Astrocyte (in vitro differentiated cells and primary cell): ENCODE results near the gene MAP3K14. TPM values are rescaled to one million over a fixed set of nuclear protein-coding genes. Genes with fewer than 3 reads are reported as not detected.
A peak's percentile ranks its signal among the peaks of the same experiment; 100 is the strongest.

ENCODE experiments used
- DNase-seq: peaks from one replicate; pipeline ENCODE4 v3.0.0-alpha.2; 2010; ENCODE audit warnings: low read depth
- FAIRE-seq: peaks from 2 replicates; lab custom pipeline; 2011; peaks lifted over from hg19 to GRCh38; lab: Jason Lieb, UNC
- H2AFZ ChIP-seq: 2 replicates; pipeline ENCODE4 v1.6.0; 2012; ENCODE audit warnings: low read depth, low read length, inconsistent platforms
- H3K27ac ChIP-seq: 2 replicates; pipeline ENCODE4 v1.5.1; 2011; ENCODE audit warnings: low read depth, low read length, inconsistent platforms
- H3K27me3 ChIP-seq: 2 replicates; pipeline ENCODE4 v1.6.0; 2011; ENCODE audit warnings: low read length, inconsistent platforms; ENCODE audit not compliant: insufficient read depth
- H3K36me3 ChIP-seq: 2 replicates; pipeline ENCODE4 v1.5.1; 2011; ENCODE audit warnings: low read length, inconsistent platforms; ENCODE audit not compliant: insufficient read depth
- H3K4me1 ChIP-seq: 2 replicates; pipeline ENCODE4 v1.5.1; 2011; ENCODE audit warnings: low read length, inconsistent platforms; ENCODE audit not compliant: insufficient read depth
- H3K4me2 ChIP-seq: 2 replicates; pipeline ENCODE4 v1.6.0; 2012; ENCODE audit warnings: low read length, inconsistent platforms
- H3K4me3 ChIP-seq: 2 replicates; pipeline ENCODE4 v1.5.1; 2011; ENCODE audit warnings: low read depth, mild to moderate bottlenecking, low read length, inconsistent platforms; ENCODE audit not compliant: insufficient read depth
- H3K79me2 ChIP-seq: 2 replicates; pipeline ENCODE4 v1.6.0; 2012; ENCODE audit warnings: mild to moderate bottlenecking, low read length, inconsistent platforms; ENCODE audit not compliant: insufficient read depth
- H3K9ac ChIP-seq: 2 replicates; pipeline ENCODE4 v1.6.0; 2012; ENCODE audit warnings: mild to moderate bottlenecking, low read length, inconsistent platforms
- H3K9me3 ChIP-seq: 2 replicates; pipeline ENCODE4 v1.5.1; 2012; ENCODE audit warnings: low read depth, mild to moderate bottlenecking, low read length, inconsistent platforms; ENCODE audit not compliant: insufficient read depth
- H4K20me1 ChIP-seq: 2 replicates; pipeline ENCODE4 v1.6.0; 2012; ENCODE audit warnings: low read length, inconsistent platforms; ENCODE audit not compliant: insufficient read depth
- H3K27ac Mint-ChIP-seq: one replicate; pipeline ENCODE4 v1.8.0; 2021; ENCODE audit warnings: mild to moderate bottlenecking, mixed read lengths; ENCODE audit not compliant: unreplicated experiment
- H3K27me3 Mint-ChIP-seq: one replicate; pipeline ENCODE4 v1.8.0; 2021; ENCODE audit warnings: low read depth, mixed read lengths; ENCODE audit not compliant: unreplicated experiment
- H3K36me3 Mint-ChIP-seq: one replicate; pipeline ENCODE4 v1.8.0; 2021; ENCODE audit warnings: low read depth, mixed read lengths; ENCODE audit not compliant: unreplicated experiment
- H3K4me1 Mint-ChIP-seq: one replicate; pipeline ENCODE4 v1.8.0; 2021; ENCODE audit warnings: low read depth, mixed read lengths; ENCODE audit not compliant: unreplicated experiment
- H3K4me3 Mint-ChIP-seq: one replicate; pipeline ENCODE4 v1.8.0; 2021; ENCODE audit warnings: mild to moderate bottlenecking, moderate library complexity, mixed read lengths; ENCODE audit not compliant: unreplicated experiment
- H3K9me3 Mint-ChIP-seq: one replicate; pipeline ENCODE4 v1.8.0; 2021; ENCODE audit warnings: mild to moderate bottlenecking, mixed read lengths; ENCODE audit not compliant: unreplicated experiment
- EZH2 ChIP-seq: IDR thresholded peaks from 2 replicates; pipeline ENCODE4 v1.6.1; 2012; ENCODE audit warnings: mild to moderate bottlenecking, low read length, inconsistent platforms; ENCODE audit not compliant: insufficient read depth
- total RNA-seq: library from RNA; stranded (reverse); gene quantifications from 2 replicates; pipeline ENCODE4 v1.2.1, GENCODE V29; 2021
- TF ChIP-seq, protein P1 (sequence below): IDR thresholded peaks from 2 replicates; pipeline ENCODE4 v1.5.1; 2011; ENCODE audit warnings: low read depth, mild to moderate bottlenecking, inconsistent platforms, low read length, moderate library complexity; ENCODE audit not compliant: insufficient read depth

MAP3K14 gene
- total RNA-seq, 1 donor from 2014 or later: 10.8 TPM

DNA sequence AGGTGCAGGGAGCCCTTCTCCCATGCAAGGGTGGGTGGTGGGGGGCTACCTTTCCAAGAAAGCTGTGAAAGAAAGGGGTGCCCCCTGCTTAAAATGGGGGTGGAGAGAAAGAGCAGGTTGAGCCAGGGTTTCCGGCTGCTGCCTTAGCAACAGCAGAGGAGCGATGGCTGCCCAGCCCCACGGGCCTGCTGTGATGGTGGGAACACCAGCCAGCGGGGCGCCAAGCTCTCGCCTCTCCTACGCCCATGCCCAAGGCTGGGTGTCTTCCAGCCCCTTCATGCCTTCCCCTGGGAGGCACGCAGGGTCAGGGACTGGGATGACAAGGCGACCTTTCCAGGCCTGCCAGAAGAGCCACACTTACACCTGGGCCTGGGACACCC, 92.2 kb downstream of the MAP3K14 start:
- no peaks in the 10 kb centered on the region for H4K20me1 ChIP-seq
- H3K9ac ChIP-seq: no peak overlapping the region
- no peaks in the 10 kb centered on the region for H3K79me2 ChIP-seq
- no peaks in the 10 kb centered on the region for H3K36me3 Mint-ChIP-seq
- FAIRE-seq (no peak), DNase-seq (no peak)
- no peak overlapping the region for H3K4me3 Mint-ChIP-seq
- H3K4me3 ChIP-seq: no peak overlapping the region
- H3K9me3 Mint-ChIP-seq: no peaks in the 10 kb centered on the region
- no peak overlapping the region for H2AFZ ChIP-seq
- peaks cover 21% of the 10 kb centered on the region for H3K27me3 ChIP-seq
- no peaks in the 10 kb centered on the region for H3K36me3 ChIP-seq
- H3K9me3 ChIP-seq: no peaks in the 10 kb centered on the region
- H3K27ac Mint-ChIP-seq: no peak overlapping the region
- H3K4me1 ChIP-seq: peaks cover 17% of the 10 kb centered on the region
- TF ChIP-seq EZH2: no peak
- TF ChIP-seq, protein P1, sequence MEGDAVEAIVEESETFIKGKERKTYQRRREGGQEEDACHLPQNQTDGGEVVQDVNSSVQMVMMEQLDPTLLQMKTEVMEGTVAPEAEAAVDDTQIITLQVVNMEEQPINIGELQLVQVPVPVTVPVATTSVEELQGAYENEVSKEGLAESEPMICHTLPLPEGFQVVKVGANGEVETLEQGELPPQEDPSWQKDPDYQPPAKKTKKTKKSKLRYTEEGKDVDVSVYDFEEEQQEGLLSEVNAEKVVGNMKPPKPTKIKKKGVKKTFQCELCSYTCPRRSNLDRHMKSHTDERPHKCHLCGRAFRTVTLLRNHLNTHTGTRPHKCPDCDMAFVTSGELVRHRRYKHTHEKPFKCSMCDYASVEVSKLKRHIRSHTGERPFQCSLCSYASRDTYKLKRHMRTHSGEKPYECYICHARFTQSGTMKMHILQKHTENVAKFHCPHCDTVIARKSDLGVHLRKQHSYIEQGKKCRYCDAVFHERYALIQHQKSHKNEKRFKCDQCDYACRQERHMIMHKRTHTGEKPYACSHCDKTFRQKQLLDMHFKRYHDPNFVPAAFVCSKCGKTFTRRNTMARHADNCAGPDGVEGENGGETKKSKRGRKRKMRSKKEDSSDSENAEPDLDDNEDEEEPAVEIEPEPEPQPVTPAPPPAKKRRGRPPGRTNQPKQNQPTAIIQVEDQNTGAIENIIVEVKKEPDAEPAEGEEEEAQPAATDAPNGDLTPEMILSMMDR: no peak
- H3K4me1 Mint-ChIP-seq: peaks cover 12% of the 10 kb centered on the region
- peaks cover 17% of the 10 kb centered on the region for H3K27me3 Mint-ChIP-seq
- H3K4me2 ChIP-seq: no peak overlapping the region
- H3K27ac ChIP-seq: no peak overlapping the region

DNA sequence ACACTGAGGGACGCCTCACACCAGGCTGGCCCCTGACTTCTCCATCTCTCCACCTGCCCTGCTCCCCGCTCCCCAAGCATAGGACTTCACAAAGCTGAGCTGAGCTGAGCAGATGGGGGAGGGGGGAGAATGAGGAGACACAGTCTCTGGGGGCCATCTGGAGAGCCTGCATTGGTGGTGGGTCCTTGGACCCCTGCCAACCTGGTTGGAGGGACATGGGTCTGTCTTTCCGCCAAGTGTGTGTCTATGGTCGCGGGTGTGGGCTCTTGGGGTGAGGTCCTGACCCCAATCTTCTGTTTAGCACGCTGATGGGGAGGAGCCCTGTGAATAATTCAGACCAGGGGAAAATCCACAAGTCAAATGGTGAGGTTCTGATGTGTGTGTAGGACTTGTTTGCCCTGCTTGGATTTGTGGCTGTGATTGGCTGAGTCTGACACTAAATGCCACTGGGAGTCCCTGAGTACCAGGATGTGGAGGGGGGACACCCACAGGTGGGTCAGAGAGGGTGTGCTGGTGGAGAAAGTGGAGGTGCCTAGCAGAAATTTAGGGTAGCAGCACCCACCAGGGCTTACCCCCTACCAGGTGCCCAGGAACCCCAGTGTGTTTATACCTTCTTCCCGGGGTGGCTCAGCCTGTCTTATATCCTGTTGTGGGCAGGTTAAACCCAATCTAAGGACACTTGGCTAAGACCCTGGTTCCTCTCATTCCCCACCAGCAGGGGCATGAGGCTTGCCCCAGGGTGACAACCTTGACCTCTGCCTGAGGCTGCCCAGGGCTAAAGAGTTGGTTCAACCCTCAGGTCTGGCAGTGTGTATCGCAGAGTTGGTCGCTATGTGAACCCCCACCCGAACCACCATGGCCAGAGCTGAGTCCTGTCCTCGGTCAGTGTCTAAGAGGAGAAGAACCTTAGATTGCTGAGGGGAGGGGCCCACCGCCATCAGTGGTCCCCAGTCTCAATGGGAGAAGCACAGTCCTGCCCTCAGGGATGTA, 93.0 kb downstream of the MAP3K14 start:
- Histone ChIP-seq H3K36me3 (no peaks in the 10 kb centered on the region), H3K27me3 (peaks cover 21% of the 10 kb centered on the region), H3K27ac (no peak overlapping the region), H3K79me2 (no peaks in the 10 kb centered on the region), H2AFZ (no peak overlapping the region), H4K20me1 (no peaks in the 10 kb centered on the region), H3K4me2 (no peak overlapping the region), H3K9ac (no peak overlapping the region), H3K9me3 (no peaks in the 10 kb centered on the region), H3K4me1 (peaks cover 10% of the 10 kb centered on the region), H3K4me3 (no peak overlapping the region)
- TF ChIP-seq, protein P1: no peak
- no peak for TF ChIP-seq EZH2
- Mint-ChIP-seq H3K4me1 (peaks cover 11% of the 10 kb centered on the region), H3K4me3 (peak overlapping the region; percentile 40), H3K9me3 (no peaks in the 10 kb centered on the region), H3K27me3 (peaks cover 17% of the 10 kb centered on the region), H3K36me3 (no peaks in the 10 kb centered on the region), H3K27ac (no peak overlapping the region)
- FAIRE-seq (no peak), DNase-seq (no peak)
